HL-60/S4 (cell line): Measurements from ENCODE around the gene DYNC2H1.
"Not testable (repeated sequence)": the region's sequence is repeated elsewhere in the genome, so short reads cannot be mapped to it uniquely, and the experiment has no call there.

ENCODE experiments used
- in situ Hi-C: fragments of 300-500 bp; cut with MboI; formaldehyde crosslinking; loops from 2 replicates; pipeline ENCODE4 v1.14.3; 2022; ENCODE audit warnings: low sequenced_read_pairs

The DYNC2H1 gene

GRCh38 chr11:103125462-103125861 lies 16.2 kb downstream of the DYNC2H1 start:
- in situ Hi-C loops, result no loop called here

- in situ Hi-C loops, result not testable (repeated sequence)
Observed at GRCh38 chr11:103141986-103142385, 32.8 kb downstream of the DYNC2H1 start.

GRCh38 chr11:103147627-103148026 lies 38.4 kb downstream of the DYNC2H1 start:
- in situ Hi-C loops, result no loop called here

- in situ Hi-C loops, result no loop called here
Observed at GRCh38 chr11:103157542-103157941, 48.3 kb downstream of the DYNC2H1 start.

- in situ Hi-C loops, result no loop called here
Observed at GRCh38 chr11:103164093-103164796, 55.0 kb downstream of the DYNC2H1 start.

GRCh38 chr11:103167166-103167565 lies 57.9 kb downstream of the DYNC2H1 start:
- in situ Hi-C loops, result no loop called here

- in situ Hi-C loops, result no loop called here
Observed at GRCh38 chr11:103170865-103171264, 61.6 kb downstream of the DYNC2H1 start.

- in situ Hi-C loops, result no loop called here
Observed at GRCh38 chr11:103175461-103176129, 66.4 kb downstream of the DYNC2H1 start.

- in situ Hi-C loops, result no loop called here
Observed at GRCh38 chr11:103183981-103184611, 74.9 kb downstream of the DYNC2H1 start.

- in situ Hi-C loops, result no loop called here
Observed at GRCh38 chr11:103202048-103202651, 92.9 kb downstream of the DYNC2H1 start.

- in situ Hi-C loops, result no loop called here
Observed at GRCh38 chr11:103210543-103210942, 101.3 kb downstream of the DYNC2H1 start.

GRCh38 chr11:103215812-103216211 lies 106.6 kb downstream of the DYNC2H1 start:
- in situ Hi-C loops, result no loop called here

- in situ Hi-C loops, result no loop called here
Observed at GRCh38 chr11:103220133-103220532, 110.9 kb downstream of the DYNC2H1 start.

GRCh38 chr11:103222806-103223205 lies 113.6 kb downstream of the DYNC2H1 start:
- in situ Hi-C loops, result no loop called here

GRCh38 chr11:103228807-103229206 lies 119.6 kb downstream of the DYNC2H1 start:
- in situ Hi-C loops, result no loop called here

GRCh38 chr11:103234974-103235373 lies 125.7 kb downstream of the DYNC2H1 start:
- in situ Hi-C loops, result no loop called here

- in situ Hi-C loops, result no loop called here
Observed at GRCh38 chr11:103241574-103241973, 132.3 kb downstream of the DYNC2H1 start.

- in situ Hi-C loops, result no loop called here
Observed at GRCh38 chr11:103254123-103254522, 144.9 kb downstream of the DYNC2H1 start.

GRCh38 chr11:103257360-103257759 lies 148.1 kb downstream of the DYNC2H1 start:
- in situ Hi-C loops, result no loop called here

GRCh38 chr11:103266167-103266831 lies 157.1 kb downstream of the DYNC2H1 start:
- in situ Hi-C loops, result no loop called here

- in situ Hi-C loops, result no loop called here
Observed at GRCh38 chr11:103272876-103273275, 163.7 kb downstream of the DYNC2H1 start.
